HepG2 (cell line): ENCODE data around the gene TMEM63C. TPM values are rescaled to one million over a fixed set of nuclear protein-coding genes. Genes with fewer than 3 reads are reported as not detected.

ENCODE experiments used
- RARG ChIP-seq: sonication (generic); formaldehyde crosslinking; IDR thresholded peaks from 2 replicates; pipeline ENCODE4 v1.4.0; 2020; ENCODE audit warnings: low read depth, mild to moderate bottlenecking, missing genetic modification reagents
- ZBTB42 ChIP-seq: sonication (generic); formaldehyde crosslinking; IDR thresholded peaks from 2 replicates; pipeline ENCODE4 v1.5.0; 2020; ENCODE audit warnings: mild to moderate bottlenecking, missing genetic modification reagents
- ZBTB8A ChIP-seq: sonication (generic); formaldehyde crosslinking; IDR thresholded peaks from 2 replicates; pipeline ENCODE4 v1.4.0; 2020; ENCODE audit warnings: mild to moderate bottlenecking, low read depth, missing genetic modification reagents, borderline replicate concordance
- ZFP82 ChIP-seq: sonication (generic); formaldehyde crosslinking; IDR thresholded peaks from 2 replicates; pipeline ENCODE4 v1.5.1; 2020; ENCODE audit warnings: mild to moderate bottlenecking, missing genetic modification reagents, borderline replicate concordance
- ZSCAN21 ChIP-seq: sonication (generic); formaldehyde crosslinking; IDR thresholded peaks from 2 replicates; pipeline ENCODE4 v1.8.0; 2022; ENCODE audit warnings: mild to moderate bottlenecking, missing genetic modification reagents, moderate library complexity, borderline replicate concordance
- polyA plus RNA-seq, 8 experiments: library from polyadenylated mRNA; depleted of rRNA in 3 of 8; stranded (reverse) in 7 of 8; unstranded in 1 of 8; fragments of >200 nt; fragmentation: Illumina TruSeq in 4 of 8; extraction: Trizol in 4 of 8; gene quantifications; 2 replicates each; pipeline versions ENCODE4 v1.2.1 to v1.2.3, GENCODE V29; 2011 to 2016; ENCODE audit warnings: low read depth in 4 of 8, missing spikeins in 1 of 8, mixed read lengths in 1 of 8; ENCODE audit not compliant: insufficient read depth in 1 of 8
- total RNA-seq, 5 experiments: library from RNA; depleted of rRNA; stranded (reverse); fragments of >200 nt; fragmentation: Illumina TruSeq; extraction: Trizol; gene quantifications; 2 replicates each; pipeline ENCODE4 v1.2.3, GENCODE V29; 2016; ENCODE audit warnings: low read depth in 1 of 5
- TF ChIP-seq, protein P1 (sequence below): sonication (generic); formaldehyde crosslinking; IDR thresholded peaks from 2 replicates; pipeline ENCODE4 v1.4.0; 2020; ENCODE audit warnings: low read depth, missing genetic modification reagents
- TF ChIP-seq, protein P2 (sequence below): sonication (generic); formaldehyde crosslinking; IDR thresholded peaks from 2 replicates; pipeline ENCODE4 v1.8.0; 2022; ENCODE audit warnings: missing genetic modification reagents, mild to moderate bottlenecking, moderate library complexity, borderline replicate concordance
- TF ChIP-seq, protein P3 (sequence below): sonication (generic); formaldehyde crosslinking; IDR thresholded peaks from 2 replicates; pipeline ENCODE4 v1.4.0; 2020; ENCODE audit warnings: missing genetic modification reagents
- TF ChIP-seq, protein P4 (sequence below): sonication (generic); formaldehyde crosslinking; IDR thresholded peaks from 2 replicates; pipeline ENCODE4 v1.4.0; 2020; ENCODE audit warnings: mild to moderate bottlenecking, missing genetic modification reagents

TMEM63C gene
- total and polyA plus RNA-seq, 2 of the 13 experiments (the other 11 are each of a cell fraction or from before 2014, with no cell fraction given): 0.17 to 0.27 TPM

DNA sequence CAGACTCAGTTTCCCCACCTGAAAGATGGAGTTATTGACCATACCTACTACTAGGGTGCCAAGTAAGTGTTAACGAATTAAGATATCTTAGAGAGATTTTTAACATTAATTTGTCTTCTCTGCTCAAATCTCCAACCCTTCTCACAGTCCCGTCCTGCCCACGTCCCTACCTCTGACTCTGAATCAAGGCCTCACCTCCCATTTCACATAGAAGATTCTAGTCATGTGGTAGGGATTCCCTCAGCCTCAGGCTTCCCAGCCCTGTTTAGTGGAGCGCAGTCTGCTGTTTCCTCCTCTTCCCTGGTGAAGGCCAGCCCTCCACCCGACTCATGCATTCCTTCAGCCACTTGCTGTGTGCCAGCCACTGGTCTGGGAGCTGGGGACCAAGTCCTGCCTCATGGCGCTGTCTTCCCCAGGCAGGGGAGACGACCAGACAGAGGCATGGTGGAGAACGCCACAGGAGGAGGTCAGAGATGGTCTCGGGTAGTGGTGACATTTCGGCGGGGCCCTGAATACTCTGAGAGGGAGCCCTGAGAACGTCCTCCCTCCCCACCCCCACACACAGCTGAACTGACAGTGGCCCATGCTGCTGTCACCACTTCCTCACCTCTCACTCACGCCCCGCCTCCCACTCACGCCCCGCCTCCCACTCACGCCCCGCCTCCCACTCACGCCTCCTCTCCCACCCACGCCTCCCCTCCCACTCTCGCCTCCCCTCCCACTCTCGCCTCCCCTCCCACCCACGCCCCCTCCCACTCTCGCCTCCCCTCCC, 38.8 kb downstream of the TMEM63C start (continued):
- TF ChIP-seq, protein P1, sequence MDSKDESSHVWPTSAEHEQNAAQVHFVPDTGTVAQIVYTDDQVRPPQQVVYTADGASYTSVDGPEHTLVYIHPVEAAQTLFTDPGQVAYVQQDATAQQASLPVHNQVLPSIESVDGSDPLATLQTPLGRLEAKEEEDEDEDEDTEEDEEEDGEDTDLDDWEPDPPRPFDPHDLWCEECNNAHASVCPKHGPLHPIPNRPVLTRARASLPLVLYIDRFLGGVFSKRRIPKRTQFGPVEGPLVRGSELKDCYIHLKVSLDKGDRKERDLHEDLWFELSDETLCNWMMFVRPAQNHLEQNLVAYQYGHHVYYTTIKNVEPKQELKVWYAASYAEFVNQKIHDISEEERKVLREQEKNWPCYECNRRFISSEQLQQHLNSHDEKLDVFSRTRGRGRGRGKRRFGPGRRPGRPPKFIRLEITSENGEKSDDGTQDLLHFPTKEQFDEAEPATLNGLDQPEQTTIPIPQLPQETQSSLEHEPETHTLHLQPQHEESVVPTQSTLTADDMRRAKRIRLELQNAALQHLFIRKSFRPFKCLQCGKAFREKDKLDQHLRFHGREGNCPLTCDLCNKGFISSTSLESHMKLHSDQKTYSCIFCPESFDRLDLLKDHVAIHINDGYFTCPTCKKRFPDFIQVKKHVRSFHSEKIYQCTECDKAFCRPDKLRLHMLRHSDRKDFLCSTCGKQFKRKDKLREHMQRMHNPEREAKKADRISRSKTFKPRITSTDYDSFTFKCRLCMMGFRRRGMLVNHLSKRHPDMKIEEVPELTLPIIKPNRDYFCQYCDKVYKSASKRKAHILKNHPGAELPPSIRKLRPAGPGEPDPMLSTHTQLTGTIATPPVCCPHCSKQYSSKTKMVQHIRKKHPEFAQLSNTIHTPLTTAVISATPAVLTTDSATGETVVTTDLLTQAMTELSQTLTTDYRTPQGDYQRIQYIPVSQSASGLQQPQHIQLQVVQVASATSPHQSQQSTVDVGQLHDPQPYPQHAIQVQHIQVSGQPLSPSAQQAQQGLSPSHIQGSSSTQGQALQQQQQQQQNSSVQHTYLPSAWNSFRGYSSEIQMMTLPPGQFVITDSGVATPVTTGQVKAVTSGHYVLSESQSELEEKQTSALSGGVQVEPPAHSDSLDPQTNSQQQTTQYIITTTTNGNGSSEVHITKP (CRISPR knock-in tag): no peak
- TF ChIP-seq ZBTB8A (CRISPR knock-in tag) (no peak), RARG (CRISPR knock-in tag) (no peak), ZSCAN21 (no peak), ZBTB42 (CRISPR knock-in tag) (no peak), ZFP82 (no peak)
- TF ChIP-seq, protein P2, sequence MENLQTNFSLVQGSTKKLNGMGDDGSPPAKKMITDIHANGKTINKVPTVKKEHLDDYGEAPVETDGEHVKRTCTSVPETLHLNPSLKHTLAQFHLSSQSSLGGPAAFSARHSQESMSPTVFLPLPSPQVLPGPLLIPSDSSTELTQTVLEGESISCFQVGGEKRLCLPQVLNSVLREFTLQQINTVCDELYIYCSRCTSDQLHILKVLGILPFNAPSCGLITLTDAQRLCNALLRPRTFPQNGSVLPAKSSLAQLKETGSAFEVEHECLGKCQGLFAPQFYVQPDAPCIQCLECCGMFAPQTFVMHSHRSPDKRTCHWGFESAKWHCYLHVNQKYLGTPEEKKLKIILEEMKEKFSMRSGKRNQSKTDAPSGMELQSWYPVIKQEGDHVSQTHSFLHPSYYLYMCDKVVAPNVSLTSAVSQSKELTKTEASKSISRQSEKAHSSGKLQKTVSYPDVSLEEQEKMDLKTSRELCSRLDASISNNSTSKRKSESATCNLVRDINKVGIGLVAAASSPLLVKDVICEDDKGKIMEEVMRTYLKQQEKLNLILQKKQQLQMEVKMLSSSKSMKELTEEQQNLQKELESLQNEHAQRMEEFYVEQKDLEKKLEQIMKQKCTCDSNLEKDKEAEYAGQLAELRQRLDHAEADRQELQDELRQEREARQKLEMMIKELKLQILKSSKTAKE: no peak
- TF ChIP-seq, protein P3, sequence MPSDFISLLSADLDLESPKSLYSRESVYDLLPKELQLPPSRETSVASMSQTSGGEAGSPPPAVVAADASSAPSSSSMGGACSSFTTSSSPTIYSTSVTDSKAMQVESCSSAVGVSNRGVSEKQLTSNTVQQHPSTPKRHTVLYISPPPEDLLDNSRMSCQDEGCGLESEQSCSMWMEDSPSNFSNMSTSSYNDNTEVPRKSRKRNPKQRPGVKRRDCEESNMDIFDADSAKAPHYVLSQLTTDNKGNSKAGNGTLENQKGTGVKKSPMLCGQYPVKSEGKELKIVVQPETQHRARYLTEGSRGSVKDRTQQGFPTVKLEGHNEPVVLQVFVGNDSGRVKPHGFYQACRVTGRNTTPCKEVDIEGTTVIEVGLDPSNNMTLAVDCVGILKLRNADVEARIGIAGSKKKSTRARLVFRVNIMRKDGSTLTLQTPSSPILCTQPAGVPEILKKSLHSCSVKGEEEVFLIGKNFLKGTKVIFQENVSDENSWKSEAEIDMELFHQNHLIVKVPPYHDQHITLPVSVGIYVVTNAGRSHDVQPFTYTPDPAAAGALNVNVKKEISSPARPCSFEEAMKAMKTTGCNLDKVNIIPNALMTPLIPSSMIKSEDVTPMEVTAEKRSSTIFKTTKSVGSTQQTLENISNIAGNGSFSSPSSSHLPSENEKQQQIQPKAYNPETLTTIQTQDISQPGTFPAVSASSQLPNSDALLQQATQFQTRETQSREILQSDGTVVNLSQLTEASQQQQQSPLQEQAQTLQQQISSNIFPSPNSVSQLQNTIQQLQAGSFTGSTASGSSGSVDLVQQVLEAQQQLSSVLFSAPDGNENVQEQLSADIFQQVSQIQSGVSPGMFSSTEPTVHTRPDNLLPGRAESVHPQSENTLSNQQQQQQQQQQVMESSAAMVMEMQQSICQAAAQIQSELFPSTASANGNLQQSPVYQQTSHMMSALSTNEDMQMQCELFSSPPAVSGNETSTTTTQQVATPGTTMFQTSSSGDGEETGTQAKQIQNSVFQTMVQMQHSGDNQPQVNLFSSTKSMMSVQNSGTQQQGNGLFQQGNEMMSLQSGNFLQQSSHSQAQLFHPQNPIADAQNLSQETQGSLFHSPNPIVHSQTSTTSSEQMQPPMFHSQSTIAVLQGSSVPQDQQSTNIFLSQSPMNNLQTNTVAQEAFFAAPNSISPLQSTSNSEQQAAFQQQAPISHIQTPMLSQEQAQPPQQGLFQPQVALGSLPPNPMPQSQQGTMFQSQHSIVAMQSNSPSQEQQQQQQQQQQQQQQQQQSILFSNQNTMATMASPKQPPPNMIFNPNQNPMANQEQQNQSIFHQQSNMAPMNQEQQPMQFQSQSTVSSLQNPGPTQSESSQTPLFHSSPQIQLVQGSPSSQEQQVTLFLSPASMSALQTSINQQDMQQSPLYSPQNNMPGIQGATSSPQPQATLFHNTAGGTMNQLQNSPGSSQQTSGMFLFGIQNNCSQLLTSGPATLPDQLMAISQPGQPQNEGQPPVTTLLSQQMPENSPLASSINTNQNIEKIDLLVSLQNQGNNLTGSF (CRISPR knock-in tag): no peak
- TF ChIP-seq, protein P4, sequence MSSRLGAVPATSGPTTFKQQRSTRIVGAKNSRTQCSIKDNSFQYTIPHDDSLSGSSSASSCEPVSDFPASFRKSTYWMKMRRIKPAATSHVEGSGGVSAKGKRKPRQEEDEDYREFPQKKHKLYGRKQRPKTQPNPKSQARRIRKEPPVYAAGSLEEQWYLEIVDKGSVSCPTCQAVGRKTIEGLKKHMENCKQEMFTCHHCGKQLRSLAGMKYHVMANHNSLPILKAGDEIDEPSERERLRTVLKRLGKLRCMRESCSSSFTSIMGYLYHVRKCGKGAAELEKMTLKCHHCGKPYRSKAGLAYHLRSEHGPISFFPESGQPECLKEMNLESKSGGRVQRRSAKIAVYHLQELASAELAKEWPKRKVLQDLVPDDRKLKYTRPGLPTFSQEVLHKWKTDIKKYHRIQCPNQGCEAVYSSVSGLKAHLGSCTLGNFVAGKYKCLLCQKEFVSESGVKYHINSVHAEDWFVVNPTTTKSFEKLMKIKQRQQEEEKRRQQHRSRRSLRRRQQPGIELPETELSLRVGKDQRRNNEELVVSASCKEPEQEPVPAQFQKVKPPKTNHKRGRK: no peak
